Lower leg skin (tissue), 3 donors: ENCODE data around the gene ANO6.

Experiments used
- POLR2A ChIP-seq, 2 donors: fragments of 450-650 bp; IDR thresholded peaks; one replicate each; pipeline ENCODE4 v1.6.1; 2016 to 2017; ENCODE audit warnings: antibody characterized with exemption in 2 of 2, mild to moderate bottlenecking in 1 of 2, moderate library complexity in 1 of 2
- TF ChIP-seq, protein P1 (sequence below), 3 donors: fragments of 450-650 bp; IDR thresholded peaks; one replicate each; pipeline ENCODE4 v1.5.1; 2016; ENCODE audit warnings: antibody characterized with exemption in 3 of 3, mild to moderate bottlenecking in 3 of 3, moderate library complexity in 2 of 3

DNA sequence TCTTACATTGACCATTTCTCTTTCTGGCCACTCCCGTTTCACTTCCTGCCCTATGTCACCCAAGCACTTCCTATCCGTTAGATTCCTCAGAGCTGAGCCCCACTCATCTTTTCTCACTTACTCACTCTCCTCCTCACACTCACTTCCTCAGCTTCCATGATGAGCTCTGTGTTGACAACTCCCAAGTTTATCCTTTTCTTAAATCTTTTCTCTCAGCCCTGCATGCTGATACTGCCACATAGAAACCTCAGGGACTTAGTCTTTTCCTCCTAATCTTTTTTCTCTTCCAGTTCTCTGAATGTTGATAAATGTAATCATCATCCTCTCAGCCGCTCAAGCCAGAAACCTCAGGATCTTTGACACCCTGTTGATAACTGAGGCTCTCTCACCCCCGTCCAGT lies 99.6 kb downstream of the ANO6 start:
- TF ChIP-seq, protein P1, sequence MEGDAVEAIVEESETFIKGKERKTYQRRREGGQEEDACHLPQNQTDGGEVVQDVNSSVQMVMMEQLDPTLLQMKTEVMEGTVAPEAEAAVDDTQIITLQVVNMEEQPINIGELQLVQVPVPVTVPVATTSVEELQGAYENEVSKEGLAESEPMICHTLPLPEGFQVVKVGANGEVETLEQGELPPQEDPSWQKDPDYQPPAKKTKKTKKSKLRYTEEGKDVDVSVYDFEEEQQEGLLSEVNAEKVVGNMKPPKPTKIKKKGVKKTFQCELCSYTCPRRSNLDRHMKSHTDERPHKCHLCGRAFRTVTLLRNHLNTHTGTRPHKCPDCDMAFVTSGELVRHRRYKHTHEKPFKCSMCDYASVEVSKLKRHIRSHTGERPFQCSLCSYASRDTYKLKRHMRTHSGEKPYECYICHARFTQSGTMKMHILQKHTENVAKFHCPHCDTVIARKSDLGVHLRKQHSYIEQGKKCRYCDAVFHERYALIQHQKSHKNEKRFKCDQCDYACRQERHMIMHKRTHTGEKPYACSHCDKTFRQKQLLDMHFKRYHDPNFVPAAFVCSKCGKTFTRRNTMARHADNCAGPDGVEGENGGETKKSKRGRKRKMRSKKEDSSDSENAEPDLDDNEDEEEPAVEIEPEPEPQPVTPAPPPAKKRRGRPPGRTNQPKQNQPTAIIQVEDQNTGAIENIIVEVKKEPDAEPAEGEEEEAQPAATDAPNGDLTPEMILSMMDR (IDR thresholded peaks at IDR 0.05), result no peak
- TF ChIP-seq POLR2A (IDR thresholded peaks at IDR 0.05), result no peak
